Hepatocyte (in vitro differentiated cells): ENCODE data around the gene EPM2AIP1.

Experiments
- EZH2 ChIP-seq: fragments of 200-600 bp; sonication (generic); IDR thresholded peaks from 2 replicates; pipeline ENCODE4 v1.6.1; 2016; ENCODE audit warnings: antibody characterized with exemption, mild to moderate bottlenecking, borderline replicate concordance
- EZH2phosphoT487 ChIP-seq: fragments of 200-600 bp; sonication (generic); IDR thresholded peaks from one replicate; pipeline ENCODE4 v1.6.1; 2018; ENCODE audit warnings: antibody characterized with exemption, mild to moderate bottlenecking, low read depth, moderate library complexity; ENCODE audit not compliant: unreplicated experiment, severe bottlenecking
- TF ChIP-seq, protein P1 (sequence below): fragments of 200-600 bp; sonication (generic); IDR thresholded peaks from 2 replicates; pipeline ENCODE4 v1.5.1; 2016; ENCODE audit warnings: antibody characterized with exemption, mild to moderate bottlenecking; ENCODE audit not compliant: poor library complexity

DNA sequence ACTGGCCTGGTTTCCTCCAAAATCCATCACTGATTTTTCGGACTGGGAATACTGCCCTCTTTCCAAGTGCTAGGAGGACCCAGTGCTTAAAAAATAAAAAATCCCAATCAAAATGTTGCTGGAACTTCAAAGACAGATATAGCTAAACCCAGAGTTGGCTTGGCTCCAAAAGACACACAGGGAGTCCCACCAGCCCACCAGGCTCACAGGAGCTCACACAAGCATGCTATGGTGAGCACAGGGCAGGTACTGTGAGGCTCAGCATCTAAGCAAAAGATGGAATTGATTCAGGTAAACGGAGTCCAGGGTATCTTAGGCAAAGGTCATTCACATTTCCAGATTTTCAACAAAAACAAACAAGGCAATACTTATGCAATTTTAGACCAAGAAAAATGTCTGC lies 51.8 kb downstream of the EPM2AIP1 start:
- TF ChIP-seq, protein P1, sequence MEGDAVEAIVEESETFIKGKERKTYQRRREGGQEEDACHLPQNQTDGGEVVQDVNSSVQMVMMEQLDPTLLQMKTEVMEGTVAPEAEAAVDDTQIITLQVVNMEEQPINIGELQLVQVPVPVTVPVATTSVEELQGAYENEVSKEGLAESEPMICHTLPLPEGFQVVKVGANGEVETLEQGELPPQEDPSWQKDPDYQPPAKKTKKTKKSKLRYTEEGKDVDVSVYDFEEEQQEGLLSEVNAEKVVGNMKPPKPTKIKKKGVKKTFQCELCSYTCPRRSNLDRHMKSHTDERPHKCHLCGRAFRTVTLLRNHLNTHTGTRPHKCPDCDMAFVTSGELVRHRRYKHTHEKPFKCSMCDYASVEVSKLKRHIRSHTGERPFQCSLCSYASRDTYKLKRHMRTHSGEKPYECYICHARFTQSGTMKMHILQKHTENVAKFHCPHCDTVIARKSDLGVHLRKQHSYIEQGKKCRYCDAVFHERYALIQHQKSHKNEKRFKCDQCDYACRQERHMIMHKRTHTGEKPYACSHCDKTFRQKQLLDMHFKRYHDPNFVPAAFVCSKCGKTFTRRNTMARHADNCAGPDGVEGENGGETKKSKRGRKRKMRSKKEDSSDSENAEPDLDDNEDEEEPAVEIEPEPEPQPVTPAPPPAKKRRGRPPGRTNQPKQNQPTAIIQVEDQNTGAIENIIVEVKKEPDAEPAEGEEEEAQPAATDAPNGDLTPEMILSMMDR = no peak
- TF ChIP-seq EZH2phosphoT487 = no peak
- no peak for TF ChIP-seq EZH2
